Peyer's patch (tissue), 4 donors: Measurements from ENCODE around the gene VAMP8. TPM values are rescaled to one million over a fixed set of nuclear protein-coding genes. Genes with fewer than 3 reads are reported as not detected.
"Not testable (repeated sequence)": the region's sequence is repeated elsewhere in the genome, so short reads cannot be mapped to it uniquely, and the experiment has no call there.

Source experiments
- DNase-seq, 3 donors: peaks; one replicate each; pipeline ENCODE4 v3.0.0-alpha.2; 2017 to 2019
- H3K27ac ChIP-seq, 4 donors: fragments of 200-600 bp; sonication (generic); one replicate each; pipeline ENCODE4 v1.5.1; 2016 to 2019
- H3K27me3 ChIP-seq, 2 donors: fragments of 200-600 bp; sonication (generic); one replicate each; pipeline ENCODE4 v1.5.1; 2019
- H3K36me3 ChIP-seq, 3 donors: fragments of 200-600 bp; sonication (generic); one replicate each; pipeline ENCODE4 v1.5.1; 2016 to 2019
- H3K4me1 ChIP-seq, 4 donors: fragments of 200-600 bp; sonication (generic); one replicate each; pipeline ENCODE4 v1.5.1; 2016 to 2019
- H3K4me3 ChIP-seq, 4 donors: fragments of 200-600 bp; sonication (generic); 1 replicate in 3 of 4; 2 replicates in 1 of 4; pipeline ENCODE4 v1.5.1; 2016 to 2019; ENCODE audit warnings: mild to moderate bottlenecking in 1 of 4
- H3K9me3 ChIP-seq, 4 donors: fragments of 200-600 bp; sonication (generic); one replicate each; pipeline ENCODE4 v1.5.1; 2016 to 2019; ENCODE audit warnings: mild to moderate bottlenecking in 1 of 4
- POLR2A ChIP-seq, 2 donors: fragments of 450-650 bp; IDR thresholded peaks; one replicate each; pipeline ENCODE4 v1.5.1; 2017; ENCODE audit warnings: antibody characterized with exemption in 2 of 2, mild to moderate bottlenecking in 2 of 2, moderate library complexity in 2 of 2
- total RNA-seq, 4 donors: library from RNA; depleted of rRNA; stranded (reverse); fragments of >200 nt; gene quantifications; one replicate each; pipeline ENCODE4 v1.1.0, GENCODE V29; 2016
- TF ChIP-seq, protein P1 (sequence below), 6 experiments: fragments of 450-650 bp in 4 of 6; fragments of 200-600 bp in 2 of 6; sonication (generic) in 1 of 6; IDR thresholded peaks; one replicate each; pipeline ENCODE4 v1.5.1; 2017 to 2019; ENCODE audit warnings: antibody characterized with exemption in 6 of 6, mild to moderate bottlenecking in 3 of 6, moderate library complexity in 1 of 6

The VAMP8 gene
- total RNA-seq, 4 donors from 2014 or later: 75.1 to 189 (median 112) TPM

DNA sequence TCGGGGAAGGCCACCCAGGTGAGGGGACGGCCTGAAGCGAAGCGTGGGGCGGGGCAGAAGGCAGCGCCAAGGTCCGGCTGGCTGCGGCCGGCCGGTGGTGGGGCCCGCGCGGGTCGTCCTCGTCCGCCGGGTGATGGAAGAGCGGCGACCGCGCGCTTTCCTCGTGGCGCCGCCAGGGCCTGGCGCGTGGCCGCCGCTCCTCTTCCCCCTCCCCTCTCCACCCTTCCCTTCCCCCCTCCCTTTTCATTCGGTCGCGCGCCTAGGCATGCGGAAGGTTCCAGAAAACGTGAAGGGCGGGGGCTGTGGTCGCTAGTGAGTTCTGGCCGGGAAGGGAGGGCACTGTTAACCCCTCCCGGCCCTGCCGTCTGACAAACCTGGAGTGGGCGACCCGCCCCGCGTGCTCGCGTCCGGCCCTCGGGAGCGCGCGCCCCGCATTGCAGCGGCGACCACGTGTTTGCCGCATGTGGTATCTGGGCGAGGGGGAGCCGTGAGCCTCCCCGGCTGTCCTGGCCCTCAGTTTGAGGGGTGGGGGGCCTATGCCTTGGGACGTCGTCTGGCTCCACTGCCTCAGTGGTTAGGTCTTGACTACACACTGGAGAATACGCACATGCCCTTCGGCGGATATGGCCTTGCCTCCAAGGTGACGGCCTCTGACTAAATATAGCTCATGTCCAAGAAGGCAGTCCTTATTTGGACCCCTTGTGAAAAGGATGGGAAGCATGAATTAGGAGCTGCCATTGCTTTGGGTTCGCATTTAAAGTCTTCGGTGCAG is 37.8 kb upstream of the VAMP8 start:
- peak overlapping the region; percentile 95 to 99 (median 98) for H3K27ac ChIP-seq
- DNase-seq: peak; percentile 64 to 80 (median 80)
- no peaks in the 10 kb centered on the region for H3K9me3 ChIP-seq
- TF ChIP-seq, protein P1, sequence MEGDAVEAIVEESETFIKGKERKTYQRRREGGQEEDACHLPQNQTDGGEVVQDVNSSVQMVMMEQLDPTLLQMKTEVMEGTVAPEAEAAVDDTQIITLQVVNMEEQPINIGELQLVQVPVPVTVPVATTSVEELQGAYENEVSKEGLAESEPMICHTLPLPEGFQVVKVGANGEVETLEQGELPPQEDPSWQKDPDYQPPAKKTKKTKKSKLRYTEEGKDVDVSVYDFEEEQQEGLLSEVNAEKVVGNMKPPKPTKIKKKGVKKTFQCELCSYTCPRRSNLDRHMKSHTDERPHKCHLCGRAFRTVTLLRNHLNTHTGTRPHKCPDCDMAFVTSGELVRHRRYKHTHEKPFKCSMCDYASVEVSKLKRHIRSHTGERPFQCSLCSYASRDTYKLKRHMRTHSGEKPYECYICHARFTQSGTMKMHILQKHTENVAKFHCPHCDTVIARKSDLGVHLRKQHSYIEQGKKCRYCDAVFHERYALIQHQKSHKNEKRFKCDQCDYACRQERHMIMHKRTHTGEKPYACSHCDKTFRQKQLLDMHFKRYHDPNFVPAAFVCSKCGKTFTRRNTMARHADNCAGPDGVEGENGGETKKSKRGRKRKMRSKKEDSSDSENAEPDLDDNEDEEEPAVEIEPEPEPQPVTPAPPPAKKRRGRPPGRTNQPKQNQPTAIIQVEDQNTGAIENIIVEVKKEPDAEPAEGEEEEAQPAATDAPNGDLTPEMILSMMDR (IDR thresholded peaks at IDR 0.05): peak in 1 of 6 experiments; percentile 14
- TF ChIP-seq POLR2A (IDR thresholded peaks at IDR 0.05): no peak
- peaks cover 0 to 36% (median 2%) of the 10 kb centered on the region in 3 donors for H3K36me3 ChIP-seq
- H3K4me3 ChIP-seq: peak overlapping the region; percentile 72 to 97 (median 83)
- H3K4me1 ChIP-seq: peaks cover 0 to 44% (median 4%) of the 10 kb centered on the region in 4 donors
- H3K27me3 ChIP-seq: no peaks in the 10 kb centered on the region

DNA sequence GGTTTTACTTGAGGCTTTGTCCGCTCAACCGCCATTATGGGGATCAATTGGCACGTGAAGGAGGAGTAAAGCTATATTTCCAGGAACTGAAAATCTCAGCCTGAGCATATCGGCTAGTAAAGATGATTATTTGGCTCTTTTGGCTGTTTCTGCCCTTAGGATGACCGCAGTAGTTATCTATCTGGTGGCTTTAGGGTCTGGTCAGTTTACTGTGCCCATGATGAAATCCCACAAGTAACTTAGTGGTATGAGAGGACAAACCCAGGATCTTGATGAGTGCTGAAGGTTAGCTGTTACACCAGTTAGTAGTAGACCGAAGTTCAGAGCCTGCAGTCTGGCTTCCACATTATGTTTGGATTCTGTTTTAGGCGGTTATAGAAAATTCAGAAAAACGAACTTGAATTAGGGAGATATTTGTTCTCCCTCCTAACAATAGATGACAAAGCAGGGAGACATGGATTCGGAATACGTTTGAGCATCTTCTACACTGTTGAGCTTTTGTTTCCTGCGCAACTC is 37.2 kb upstream of the VAMP8 start:
- peaks cover 0 to 41% (median 2%) of the 10 kb centered on the region in 3 donors for H3K36me3 ChIP-seq
- DNase-seq: no peak
- H3K27me3 ChIP-seq: no peaks in the 10 kb centered on the region
- H3K4me3 ChIP-seq: peak overlapping the region; percentile 72 to 97 (median 83)
- no peaks in the 10 kb centered on the region for H3K9me3 ChIP-seq
- H3K27ac ChIP-seq: peak overlapping the region; percentile 95 to 99 (median 98)
- peaks cover 0 to 45% (median 4%) of the 10 kb centered on the region in 4 donors for H3K4me1 ChIP-seq
- TF ChIP-seq POLR2A (IDR thresholded peaks at IDR 0.05): no peak
- TF ChIP-seq, protein P1 (IDR thresholded peaks at IDR 0.05): no peak

DNA sequence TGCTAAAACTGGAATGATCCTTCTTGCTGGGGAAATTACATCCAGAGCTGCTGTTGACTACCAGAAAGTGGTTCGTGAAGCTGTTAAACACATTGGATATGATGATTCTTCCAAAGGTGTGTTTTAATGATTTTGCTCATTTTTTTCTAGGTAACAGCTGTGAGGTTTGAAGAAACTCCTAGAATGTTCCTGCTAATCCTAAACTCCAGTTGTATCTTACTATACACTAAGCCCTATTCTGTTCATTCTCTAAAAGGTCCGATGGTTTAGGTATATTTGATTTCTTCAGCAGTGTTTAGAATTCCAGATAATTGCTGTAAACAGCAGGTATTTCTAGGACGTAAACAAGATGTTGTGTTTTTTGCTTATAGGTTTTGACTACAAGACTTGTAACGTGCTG is 36.1 kb upstream of the VAMP8 start:
- no peak for DNase-seq
- peak overlapping the region in 2 of 4 donors; percentile 72 to 93 for H3K4me3 ChIP-seq

DNA sequence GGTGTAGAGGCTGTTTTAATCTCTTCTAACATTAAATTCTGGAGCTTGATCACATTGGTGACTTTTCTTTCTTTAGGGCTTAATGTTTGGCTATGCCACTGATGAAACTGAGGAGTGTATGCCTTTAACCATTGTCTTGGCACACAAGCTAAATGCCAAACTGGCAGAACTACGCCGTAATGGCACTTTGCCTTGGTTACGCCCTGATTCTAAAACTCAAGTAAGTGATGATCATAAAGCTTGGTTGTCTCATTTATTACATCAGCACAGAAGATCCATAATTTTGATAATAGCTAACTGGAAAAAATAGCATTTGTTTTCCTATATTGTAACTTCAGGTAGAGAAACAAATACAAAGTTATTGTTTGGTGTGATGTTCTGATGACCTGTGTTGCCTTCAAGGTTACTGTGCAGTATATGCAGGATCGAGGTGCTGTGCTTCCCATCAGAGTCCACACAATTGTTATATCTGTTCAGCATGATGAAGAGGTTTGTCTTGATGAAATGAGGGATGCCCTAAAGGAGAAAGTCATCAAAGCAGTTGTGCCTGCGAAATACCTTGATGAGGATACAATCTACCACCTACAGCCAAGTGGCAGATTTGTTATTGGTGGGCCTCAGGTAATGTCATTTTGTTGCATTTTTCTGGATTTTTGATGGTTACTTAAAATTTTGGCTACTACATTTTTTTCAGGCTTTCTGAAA is 35.5 kb upstream of the VAMP8 start:
- TF ChIP-seq, protein P1 (IDR thresholded peaks at IDR 0.05): no peak
- no peak for TF ChIP-seq POLR2A (IDR thresholded peaks at IDR 0.05)
- Histone ChIP-seq H3K9me3 (no peaks in the 10 kb centered on the region), H3K27me3 (no peaks in the 10 kb centered on the region), H3K36me3 (peaks cover 0 to 57% (median 2%) of the 10 kb centered on the region in 3 donors), H3K27ac (peak overlapping the region in 2 of 4 donors; percentile 3 to 99), H3K4me3 (peak overlapping the region in 2 of 4 donors; percentile 72 to 93), H3K4me1 (peaks cover 0 to 44% (median 4%) of the 10 kb centered on the region in 4 donors)
- DNase-seq: no peak

More for the DNA sequence above, 36.1 kb upstream of the VAMP8 start:
- peaks cover 0 to 51% (median 2%) of the 10 kb centered on the region in 3 donors for H3K36me3 ChIP-seq
- TF ChIP-seq POLR2A (IDR thresholded peaks at IDR 0.05): no peak
- TF ChIP-seq, protein P1 (IDR thresholded peaks at IDR 0.05): no peak
- no peaks in the 10 kb centered on the region for H3K27me3 ChIP-seq
- H3K27ac ChIP-seq: peak overlapping the region in 2 of 4 donors; percentile 99
- no peaks in the 10 kb centered on the region for H3K9me3 ChIP-seq
- H3K4me1 ChIP-seq: peaks cover 0 to 45% (median 4%) of the 10 kb centered on the region in 4 donors

DNA sequence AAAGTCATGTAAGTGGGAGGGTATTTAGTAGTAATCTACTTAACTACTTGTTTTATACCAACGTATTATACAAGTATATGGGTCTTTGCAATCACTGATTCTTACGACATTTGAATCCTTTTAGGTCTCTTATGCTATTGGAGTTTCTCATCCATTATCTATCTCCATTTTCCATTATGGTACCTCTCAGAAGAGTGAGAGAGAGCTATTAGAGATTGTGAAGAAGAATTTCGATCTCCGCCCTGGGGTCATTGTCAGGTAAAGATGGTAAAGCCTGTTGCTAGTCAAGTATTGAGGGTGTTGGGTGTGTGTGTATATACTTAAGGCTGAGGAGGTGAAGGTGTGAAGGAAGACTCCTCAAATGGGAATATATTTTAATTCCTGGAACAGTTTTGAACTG is 34.6 kb upstream of the VAMP8 start:
- no peaks in the 10 kb centered on the region for H3K27me3 ChIP-seq
- peaks cover 0 to 36% (median 4%) of the 10 kb centered on the region in 4 donors for H3K4me1 ChIP-seq
- H3K9me3 ChIP-seq: no peaks in the 10 kb centered on the region
- peaks cover 0 to 57% (median 2%) of the 10 kb centered on the region in 3 donors for H3K36me3 ChIP-seq
- TF ChIP-seq POLR2A (IDR thresholded peaks at IDR 0.05): no peak
- TF ChIP-seq, protein P1 (IDR thresholded peaks at IDR 0.05): no peak
- H3K27ac ChIP-seq: peak overlapping the region in 1 of 4 donors; percentile 3
- no peak overlapping the region for H3K4me3 ChIP-seq
- no peak for DNase-seq

DNA sequence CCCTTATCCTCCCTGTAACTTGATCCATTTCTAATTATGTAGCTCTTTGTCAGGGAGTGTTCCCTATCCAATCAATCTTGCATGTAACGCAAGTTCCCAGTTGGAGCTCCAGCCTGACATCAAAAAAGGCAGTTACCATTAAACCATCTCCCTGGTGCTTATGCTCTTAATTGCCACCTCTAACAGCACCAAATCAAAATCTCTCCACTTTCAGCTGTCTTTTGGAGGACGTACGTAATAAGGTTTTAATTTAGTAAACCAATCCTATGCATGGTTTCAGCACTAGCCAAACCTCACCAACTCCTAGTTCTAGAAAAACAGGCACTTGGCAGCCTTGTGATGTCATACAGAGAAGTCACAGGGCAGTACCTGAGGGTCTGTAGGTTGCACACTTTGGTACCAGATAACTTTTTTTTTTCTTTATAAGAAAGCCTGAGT is 33.1 kb upstream of the VAMP8 start:
- H3K27ac ChIP-seq: peak overlapping the region in 1 of 4 donors; percentile 44
- H3K9me3 ChIP-seq, H3K27me3 ChIP-seq, DNase-seq, H3K4me3 ChIP-seq: not testable (repeated sequence)
- peaks cover 0 to 64% (median 2%) of the 10 kb centered on the region in 3 donors for H3K36me3 ChIP-seq
- peaks cover 0 to 36% (median 4%) of the 10 kb centered on the region in 4 donors for H3K4me1 ChIP-seq

DNA sequence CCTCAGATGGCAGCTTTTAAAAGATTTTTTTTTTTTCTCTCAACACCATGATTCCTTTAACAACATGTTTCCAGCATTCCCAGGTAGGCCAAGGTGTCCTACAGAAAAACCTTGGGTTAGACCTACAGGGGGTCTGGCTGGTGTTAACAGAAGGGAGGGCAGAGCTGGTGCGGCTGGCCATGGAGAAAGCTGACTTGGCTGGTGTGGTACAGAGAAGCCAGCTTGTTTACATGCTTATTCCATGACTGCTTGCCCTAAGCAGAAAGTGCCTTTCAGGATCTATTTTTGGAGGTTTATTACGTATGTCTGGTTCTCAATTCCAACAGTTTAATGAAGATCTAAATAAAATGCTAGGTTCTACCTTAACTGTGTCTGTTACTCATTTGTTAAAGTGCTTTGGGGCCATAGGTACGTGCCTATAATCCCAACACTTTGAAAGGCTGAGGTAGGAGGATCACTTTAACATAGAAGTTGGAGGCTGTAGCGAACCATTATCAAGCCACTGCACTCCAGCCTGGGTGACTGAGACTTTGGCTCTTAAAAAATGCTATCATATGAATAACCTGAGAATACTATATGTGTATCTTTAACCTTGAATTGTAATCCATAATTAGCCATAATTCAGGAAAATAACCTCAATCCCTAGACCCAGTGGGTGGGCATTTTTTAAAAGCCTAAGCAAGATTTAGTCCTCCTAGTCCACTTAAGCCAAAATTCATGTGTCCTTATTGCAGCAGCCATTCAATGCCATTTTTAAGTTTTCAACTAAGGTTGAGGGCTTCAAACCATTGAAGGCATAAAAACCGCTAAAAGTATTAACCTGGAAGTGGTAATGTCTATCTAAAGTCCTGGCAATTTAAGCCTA is 32.2 kb upstream of the VAMP8 start:
- not testable (repeated sequence) for H3K4me3 ChIP-seq, DNase-seq, H3K9me3 ChIP-seq, H3K27me3 ChIP-seq
- peaks cover 0 to 70% (median 2%) of the 10 kb centered on the region in 3 donors for H3K36me3 ChIP-seq
- H3K4me1 ChIP-seq: peaks cover 0 to 36% (median 4%) of the 10 kb centered on the region in 4 donors
- H3K27ac ChIP-seq: peak overlapping the region in 2 of 4 donors; percentile 6 to 44
